ENCODE data around the gene SLC16A1.
"Not testable (repeated sequence)": the region's sequence is repeated elsewhere in the genome, so short reads cannot be mapped to it uniquely, and the experiment has no call there.

The SLC16A1 gene

DNA sequence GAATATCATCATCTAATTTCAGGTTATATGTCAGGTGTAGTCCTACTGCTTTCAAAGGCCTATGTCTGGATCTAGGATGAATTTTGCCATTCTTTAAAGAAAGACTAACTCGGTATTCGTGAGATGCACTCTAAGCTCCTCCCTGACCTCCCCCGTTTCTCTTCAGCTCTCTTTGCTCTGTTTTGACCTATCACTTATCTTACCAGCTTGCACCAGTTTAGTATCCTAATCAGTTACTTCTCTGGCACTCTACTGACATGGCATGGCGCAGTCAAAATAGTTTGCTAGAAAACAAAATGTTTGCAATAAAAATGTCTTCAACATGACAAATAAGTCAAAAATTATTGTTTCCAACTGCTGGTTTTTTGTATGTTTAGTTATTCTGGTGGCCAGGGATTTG is 8.4 kb upstream of the SLC16A1 start:
- DNase-seq = no peak

DNA sequence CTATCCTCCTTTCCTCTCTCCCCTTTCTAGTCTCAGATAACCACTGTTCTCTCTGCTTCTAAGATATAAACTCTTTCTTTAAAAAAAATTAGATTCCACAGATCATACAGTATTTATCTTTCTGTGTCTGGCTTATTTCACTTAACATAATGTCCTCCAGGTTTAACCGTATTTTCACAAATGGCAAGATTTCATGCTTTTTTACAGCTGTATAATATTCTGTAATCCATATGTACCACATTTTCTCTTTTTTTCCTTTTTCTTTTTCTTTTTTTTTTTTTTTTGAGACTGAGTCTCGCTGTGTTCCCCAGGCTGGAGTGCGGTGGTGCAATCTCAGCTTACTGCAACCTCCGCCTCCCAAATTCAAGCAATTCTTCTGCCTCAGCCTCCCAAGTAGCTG is 5.1 kb upstream of the SLC16A1 start:
- DNase-seq = no peak

DNA sequence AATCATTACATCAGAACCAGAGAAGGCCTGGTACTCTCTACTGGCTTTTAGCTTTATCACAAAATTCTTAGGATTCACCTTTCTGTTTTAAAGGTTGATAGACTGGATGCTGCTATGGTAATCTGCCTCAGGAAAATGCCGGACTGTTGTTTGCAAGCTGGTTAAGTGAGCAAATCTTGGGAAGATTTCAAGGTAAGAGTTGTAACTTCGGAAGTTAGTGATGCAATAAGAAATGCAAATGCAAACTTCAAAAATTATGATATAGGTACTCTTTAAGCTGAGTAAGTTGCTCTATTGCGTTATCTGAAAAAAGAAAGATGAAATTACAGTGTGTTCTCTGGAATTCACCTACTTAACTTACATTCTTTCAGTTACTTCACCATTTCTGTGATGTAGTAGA is 4.4 kb upstream of the SLC16A1 start:
- peak in 1 of 2 donors; percentile 27 for DNase-seq

DNA sequence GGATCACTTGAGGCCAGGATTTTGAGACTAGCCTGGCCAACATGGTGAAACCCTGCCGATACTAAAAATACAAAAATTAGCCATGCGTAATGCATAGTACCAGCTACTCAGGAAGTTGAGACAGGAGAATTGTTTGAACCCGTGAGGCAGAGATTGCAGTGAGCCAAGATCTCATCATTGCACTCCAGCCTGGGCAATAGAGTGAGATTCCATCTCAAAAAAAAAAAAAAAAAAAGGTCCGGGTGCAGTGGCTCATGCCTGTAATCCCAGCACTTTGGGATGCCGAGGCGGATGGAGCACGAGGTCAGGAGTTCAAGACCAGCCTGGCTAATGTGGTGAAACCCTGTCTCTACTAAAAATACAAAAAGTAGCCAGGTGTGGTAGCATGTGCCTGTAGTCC is 2.2 kb upstream of the SLC16A1 start:
- DNase-seq = not testable (repeated sequence)

DNA sequence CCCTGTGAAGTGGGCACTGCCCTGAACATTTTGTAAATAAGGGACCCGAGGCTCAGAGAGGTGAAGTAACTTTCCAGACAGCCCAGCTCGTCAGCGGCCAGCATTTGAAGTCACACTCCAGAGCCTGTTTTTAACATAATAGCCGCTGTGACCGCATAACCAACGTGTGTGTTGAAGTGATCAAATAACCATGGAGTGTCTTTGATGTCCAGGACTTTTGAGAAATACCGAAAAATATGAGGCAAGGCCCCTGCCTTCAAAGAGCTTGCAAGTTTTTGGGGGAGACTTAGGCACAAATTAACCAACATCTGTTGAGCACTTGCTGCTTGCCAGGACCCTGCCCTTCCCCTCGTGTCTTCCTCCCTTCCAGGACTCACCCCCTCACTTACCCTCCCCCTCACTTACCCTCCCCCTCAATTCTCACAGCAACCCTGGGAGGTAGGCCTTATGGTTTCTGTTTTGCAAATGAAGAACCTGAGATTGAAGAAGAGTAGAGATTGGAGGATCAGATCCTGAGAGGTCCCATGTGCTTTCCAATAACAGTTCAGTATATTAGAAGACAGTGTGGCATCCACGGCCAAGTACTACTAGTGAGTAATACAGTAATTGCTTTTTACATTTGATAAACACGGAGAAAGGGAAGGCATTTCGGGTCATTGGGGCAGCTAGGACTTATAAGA is 1.3 kb upstream of the SLC16A1 start:
- peak; percentile 52 to 76 for DNase-seq

DNA sequence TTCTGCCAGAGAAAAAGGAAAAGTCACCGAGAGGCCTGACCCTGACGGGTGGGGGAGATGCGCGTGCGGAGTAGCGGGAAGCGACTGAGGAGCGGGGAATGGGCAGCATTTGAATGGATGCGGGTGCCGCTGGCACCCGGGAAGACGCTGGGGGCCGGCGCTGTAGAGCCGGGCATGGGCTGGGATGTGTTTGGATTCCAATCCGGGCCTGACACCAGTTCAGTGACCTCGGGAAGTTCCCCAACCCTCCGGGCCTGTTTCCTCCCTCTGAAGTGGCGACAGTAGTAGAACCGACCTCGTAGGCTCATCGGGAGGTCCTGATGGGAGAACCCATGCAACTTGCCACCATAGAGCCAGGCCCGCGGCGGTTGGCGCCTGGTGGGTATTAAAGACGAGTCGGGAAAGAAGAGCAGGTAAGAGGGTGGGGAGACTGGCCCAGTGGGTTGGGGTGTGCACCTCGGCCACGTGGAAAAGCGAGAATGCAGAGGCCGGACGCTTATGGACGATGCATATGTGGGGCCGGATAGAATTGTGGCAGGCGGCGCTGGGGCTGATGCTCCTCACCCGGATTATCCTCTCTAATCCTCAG is 642 bp upstream of the SLC16A1 start:
- peak; percentile 48 to 58 for DNase-seq

DNA sequence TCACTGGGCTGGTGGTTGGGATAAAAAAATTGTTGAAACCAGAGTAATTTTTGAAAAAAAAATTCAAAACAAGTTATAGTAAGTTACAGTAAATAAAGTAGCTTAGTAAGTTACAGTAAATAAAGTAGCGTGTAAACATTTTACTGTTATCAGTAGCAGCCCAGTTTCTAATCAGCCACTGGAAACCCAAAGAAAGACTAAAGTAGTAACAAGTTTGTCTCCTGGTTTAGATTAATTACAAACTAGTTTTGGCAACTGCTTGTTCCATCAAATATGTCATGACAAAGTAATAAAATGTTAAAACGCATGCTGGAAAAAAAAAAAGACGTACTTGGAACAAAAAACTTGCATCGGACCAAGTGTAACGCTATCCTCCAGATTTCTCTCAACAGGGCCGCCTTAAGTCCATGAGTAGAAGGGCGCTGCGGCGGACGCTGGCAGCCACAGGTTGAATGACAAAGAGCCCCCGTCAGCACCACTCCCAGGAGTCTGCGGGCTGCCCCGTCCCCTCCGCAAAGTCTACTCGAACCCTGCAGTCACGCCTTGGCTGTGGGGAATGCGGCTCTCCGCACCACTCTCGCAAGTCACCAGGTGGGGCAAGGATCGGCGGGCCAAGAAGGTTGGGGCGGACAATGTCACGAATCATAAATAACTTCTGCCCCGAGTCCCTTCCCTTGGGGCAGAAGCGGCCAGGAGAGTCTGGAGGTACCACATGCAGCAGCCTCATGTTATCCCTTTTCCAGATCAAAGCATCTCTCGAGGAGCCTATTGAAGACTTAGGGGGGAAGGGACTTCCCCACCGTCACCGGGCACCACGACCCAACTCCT is 837 bp downstream of the SLC16A1 start:
- peak; percentile 23 to 24 for DNase-seq

DNA sequence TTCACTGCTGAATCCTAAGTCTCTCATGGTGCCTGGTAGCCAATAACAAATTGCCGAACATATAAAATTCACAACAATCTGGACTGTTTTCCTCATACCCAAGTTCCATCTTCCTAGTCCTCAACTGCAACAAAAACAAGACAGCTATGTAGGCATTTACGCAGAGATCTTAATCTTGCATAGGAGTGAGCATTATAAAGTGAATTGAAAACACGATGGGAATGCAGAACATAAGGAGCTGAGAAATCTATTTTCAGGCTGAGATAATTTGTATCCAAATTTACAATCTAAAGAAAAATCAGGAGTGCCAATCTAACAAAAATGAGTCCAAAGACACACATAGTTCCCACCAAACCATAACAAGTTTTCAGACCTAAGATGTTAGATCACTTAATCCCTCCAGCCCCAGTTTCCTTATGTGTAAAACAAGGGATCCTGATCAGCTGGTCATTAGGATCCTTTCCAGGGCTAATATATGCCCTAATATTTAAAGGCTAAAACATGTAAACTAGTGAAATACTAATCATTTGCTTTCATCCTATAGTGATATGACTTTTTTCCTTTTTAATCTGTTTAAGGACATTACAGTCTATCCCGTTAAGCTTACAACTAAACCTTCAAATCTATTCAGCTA is 1.9 kb downstream of the SLC16A1 start:
- no peak for DNase-seq

DNA sequence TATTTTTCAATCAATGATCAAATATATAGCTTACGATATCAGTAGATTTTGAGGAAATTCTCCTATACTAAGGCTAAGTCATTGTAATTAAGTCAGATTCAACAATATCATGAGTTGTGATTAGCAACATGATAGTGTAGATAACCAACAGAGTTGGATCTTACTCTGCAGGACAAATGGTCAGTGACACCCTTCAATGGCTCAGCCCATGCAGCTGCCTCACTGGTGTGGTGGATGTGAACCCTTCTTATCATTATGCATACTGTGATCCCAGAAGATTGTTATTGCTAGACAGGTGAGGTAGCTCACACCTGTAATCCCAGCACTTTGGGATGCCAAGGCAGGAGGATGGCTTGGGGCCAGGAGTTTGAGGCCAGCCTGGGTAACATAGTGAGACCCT is 5.6 kb downstream of the SLC16A1 start:
- DNase-seq = no peak

DNA sequence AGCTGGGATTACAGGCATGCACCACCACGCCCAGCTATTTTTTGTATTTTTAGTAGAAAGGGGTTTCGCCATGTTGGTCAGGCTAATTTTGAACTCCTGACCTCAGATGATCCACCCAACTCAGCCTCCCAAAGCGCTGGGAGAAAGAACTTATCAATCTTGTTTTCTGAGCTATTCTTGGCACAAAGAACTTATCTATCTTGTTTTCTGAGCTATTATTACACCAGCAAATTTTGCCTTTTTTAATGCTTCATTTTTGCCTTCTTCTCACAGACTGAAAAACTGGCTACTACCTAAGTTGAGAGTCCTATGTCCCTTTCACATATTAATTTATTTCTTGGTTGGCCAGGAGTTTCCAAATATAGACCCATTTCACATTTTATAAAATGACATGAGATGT is 9.3 kb downstream of the SLC16A1 start:
- no peak for DNase-seq

DNA sequence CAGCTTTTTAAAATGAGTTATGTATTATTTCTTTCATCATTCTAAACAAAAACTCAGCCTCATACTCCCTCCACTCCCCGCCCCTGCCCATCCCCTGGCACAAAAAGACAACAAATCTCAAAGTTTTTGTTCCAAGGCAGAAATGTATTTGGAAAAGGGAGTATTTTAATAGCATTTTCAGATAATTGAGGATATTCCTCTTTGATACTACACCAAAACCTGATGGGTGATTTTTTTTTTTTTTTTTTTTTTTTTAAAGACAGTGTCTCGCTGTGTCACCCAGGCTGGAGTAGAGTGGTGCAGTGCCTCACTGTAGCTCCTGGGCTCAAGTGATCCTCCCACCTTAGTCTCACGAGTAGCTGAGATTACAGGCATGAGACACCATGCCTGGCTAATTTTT is 16.2 kb downstream of the SLC16A1 start:
- DNase-seq = no peak

DNA sequence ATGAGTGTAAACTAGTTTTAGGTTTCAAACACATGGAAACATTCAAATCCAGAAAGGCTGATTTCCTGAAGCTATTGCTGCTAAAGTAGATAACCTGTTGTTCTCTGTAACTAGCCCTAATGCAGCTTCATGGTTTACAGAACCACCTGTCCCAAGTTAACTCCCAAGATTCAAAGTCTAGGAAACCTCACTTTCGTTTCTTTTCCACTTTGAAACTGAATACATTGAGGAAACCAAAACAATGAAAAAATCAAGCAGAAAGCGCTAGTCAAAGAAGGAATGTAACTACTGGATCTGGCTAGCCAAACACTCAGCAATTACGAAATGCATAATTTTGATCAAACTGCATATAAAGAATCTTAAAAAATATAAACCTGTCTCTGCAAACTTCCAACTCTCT is 17.8 kb downstream of the SLC16A1 start:
- DNase-seq = no peak

DNA sequence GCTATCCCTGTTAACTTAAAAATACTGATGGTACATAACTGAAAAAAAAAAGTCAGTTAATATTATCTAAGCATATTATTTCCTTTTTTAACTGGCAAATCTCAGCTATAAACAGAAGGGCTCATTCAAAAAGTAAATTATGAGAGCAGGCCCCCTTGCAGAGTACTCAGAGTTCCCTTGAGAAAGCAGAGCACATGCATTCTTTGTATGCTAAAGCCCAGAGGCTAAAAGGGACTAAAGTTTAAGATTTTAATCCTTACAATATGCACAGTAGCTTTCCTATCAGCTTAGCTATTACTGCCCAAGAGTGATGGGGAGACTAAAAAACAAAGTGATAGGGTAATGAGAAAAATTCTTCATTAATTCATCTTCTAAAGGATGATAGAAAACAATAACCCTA is 18.5 kb downstream of the SLC16A1 start:
- no peak for DNase-seq

DNA sequence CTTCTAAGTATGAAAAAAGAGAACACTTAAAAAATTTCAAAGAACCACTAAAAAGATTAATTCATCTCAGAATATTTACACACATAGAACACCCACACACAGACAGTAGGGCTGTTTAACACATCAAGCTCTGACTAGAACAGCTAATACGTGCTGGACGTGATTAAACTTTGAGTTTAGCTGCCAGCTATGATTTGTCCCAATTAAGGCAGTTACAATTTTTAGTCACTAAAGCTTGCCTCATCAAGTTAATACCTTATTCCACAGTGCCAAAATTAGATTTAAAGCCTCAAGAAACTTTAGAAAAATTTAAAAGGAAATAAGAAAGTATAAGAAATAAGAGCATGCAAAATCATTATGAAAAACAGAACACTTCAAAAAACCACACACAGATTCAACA is 18.9 kb downstream of the SLC16A1 start:
- DNase-seq = no peak

DNA sequence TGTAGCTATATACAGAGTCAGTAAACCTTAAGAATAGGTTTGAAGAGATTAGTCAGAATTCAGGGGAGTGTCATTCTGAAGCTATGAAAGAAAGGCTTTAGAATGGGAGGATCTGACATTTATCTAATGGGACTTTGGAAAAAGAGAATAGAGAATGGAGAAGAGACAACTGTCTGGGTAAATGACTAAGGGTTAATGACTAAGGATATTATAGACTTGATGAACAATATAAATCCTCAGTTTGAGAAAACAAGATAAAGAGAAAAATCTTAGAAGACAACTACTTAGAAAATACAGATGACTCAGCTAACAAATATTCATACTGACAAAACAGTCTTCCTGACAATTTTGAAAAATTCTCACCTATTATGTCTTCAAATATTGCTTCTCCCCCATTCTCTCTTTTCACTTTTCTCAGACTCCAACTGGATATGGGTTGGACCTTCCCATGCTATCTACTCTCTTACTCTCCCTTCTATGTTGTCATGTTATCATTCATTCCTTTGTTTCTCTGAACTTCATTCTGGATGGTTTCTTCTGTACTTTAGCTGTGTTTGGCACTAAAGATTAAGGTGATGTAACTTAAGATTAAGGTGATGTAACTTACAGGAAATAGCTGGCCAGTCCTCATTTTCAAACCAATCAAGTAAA is 20.4 kb downstream of the SLC16A1 start:
- no peak for DNase-seq

DNA sequence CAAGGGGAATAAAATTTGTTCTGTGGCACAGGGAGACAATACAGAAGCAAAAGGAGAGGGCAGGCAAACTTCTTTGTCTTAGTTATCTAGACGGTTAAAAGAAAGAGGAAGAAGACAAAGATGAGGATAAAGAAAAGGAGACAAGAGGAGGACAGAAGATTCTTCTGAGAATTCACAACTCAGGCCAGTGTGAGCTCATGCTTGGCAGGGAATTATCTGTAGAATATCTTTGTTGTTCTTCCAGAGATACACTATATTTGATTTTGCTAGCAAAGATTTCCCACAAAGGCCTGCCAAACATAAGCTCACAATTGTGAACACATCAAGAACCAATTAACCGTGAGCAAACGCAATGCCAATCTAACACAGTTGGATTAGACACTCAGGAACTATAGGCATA is 21.4 kb downstream of the SLC16A1 start:
- DNase-seq = no peak

DNA sequence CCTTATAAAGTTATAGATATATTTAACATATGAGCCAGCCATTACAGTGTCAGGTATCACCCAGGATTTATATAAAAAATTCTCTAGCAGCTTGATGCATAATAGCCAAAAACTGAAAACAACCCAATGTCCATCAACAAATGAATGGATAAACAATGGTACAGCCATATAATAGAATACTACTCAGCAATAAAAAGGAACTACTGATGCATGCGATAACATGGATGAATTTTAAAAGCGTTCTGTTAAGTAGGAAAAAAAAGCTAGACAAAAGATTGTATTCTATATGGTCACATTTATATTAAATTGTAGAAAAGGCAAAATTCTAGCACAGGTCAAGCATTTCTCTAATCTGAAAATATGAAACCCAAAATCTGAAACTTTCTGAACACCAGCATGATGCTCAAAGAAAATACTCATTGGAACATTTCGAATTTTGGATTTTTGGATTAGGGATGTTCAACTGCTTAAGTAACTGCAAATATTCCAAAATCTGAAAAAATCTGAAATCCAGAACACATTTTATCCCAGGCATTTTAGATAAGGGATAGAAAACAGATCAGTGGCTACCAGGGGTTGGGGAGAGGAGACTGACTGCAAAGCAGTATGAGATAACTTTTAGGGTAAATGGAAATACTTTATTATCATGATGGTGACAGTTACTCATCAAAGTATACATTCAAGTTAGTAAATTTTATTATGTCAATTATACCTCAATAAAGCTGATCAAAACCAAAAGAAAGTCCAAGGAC is 22.0 kb downstream of the SLC16A1 start:
- DNase-seq = no peak

DNA sequence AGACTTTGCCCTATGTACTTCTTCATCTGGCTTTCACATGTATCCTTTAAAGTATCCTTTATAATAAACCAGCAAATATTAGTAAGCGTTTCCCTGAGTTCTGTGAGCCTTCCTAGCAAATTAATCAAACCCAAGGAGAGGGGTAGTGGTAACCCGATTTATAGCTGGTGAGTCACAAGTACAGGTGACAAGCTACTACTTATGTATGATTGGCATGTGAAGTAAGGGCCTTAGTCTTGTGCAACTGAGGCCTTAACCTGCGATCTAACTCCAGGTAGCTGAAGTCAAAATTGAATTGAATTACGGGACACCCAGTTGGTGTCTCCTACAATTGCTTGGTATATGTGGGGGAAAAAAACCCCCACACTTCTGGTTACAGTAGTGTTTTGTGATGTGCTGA is 26.0 kb downstream of the SLC16A1 start:
- DNase-seq = no peak

DNA sequence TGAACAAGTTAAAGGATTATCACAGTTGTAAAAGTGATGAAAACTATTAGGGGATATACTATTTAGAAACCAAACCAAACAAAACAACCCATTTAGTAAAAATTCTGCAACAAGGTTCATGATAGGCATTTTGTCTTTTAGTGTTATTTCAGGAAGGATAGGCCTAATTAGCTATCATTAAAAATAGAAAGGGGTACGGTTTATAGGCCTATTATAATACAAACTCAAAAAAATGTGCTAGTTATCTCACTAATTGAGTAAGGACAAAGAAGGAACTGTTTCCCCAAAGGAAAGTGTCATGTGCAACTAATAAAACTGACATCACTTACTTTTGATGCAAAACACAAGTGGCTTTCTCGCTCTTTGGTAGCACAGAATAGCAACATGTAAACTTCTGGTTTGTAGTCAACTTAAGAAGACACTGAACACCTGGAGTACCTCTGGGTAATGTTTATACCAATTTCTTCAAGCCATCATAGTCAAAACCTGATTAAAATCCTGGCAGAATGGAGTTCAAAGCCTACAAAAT is 28.5 kb downstream of the SLC16A1 start:
- no peak for DNase-seq

DNA sequence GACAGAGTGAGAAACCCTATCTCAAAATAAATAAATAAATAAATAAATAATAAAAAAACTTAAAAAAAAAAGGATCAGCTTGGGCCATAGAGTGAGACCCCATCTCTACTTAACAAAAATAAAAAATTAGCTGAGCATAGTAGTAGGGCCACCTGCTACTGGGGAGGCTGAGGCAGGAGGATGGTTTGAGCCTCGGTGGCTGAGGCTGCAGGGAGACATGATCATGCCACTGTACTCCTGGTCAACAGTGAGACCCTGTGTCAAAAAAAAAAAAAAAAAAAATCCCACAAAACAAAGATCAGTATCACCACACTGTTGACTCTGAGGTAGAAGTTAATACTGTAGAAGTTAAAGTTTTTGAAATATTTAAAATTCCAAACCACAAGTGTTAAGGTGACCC is 29.1 kb downstream of the SLC16A1 start:
- DNase-seq = no peak

DNA sequence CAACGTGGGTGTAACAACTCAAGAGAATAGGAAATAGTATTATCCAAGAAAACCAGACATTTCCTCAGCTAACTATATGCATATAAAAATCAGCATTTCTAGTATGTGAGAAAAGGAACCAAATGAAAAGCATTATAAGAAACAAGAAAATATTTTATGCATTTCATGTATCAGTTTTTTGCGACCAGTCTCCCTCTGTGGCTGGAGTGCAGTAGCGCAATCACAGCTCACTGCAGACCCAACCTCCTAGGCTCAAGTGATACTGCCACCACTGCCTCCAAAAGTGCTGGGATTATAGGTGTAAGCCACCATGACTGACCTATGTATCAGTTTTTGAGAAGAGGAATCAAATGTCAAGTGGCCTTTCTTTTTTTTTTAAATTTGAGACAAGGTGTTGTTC is 31.0 kb downstream of the SLC16A1 start:
- no peak for DNase-seq

DNA sequence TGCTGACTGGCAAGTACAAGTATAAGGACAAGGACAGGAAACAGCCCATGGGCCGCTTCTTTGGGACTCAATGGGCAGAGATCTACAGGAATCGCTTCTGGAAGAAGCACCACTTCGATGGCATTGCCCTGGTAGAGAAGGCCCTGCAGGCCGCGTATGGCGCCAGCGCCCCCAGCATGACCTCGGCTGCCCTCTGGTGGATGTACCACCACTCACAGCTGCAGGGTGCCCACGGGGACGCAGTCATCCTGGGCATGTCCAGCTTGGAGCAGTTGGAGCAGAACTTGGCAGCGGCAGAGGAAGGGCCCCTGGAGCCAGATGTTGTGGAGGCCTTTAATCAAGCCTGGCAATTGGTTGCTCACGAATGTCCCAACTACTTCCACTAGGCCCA is 32.0 kb downstream of the SLC16A1 start:
- DNase-seq = no peak
